HG03520 (cell line): ENCODE measurements around the gene PARG.
"Not testable (repeated sequence)": the region's sequence is repeated elsewhere in the genome, so short reads cannot be mapped to it uniquely, and the experiment has no call there.

Experiments
- ATAC-seq: cut with Tn5 transposase; IDR thresholded peaks from one replicate; pipeline ENCODE4 v1.9.1; 2021; ENCODE audit warnings: mild to moderate bottlenecking, moderate library complexity; ENCODE audit not compliant: unreplicated experiment

Gene PARG

GRCh38 chr10:49908290-49909080, 33.3 kb downstream of the PARG start:
- ATAC-seq: not testable (repeated sequence)

GRCh38 chr10:49903829-49904228, 38.0 kb downstream of the PARG start:
- ATAC-seq: not testable (repeated sequence)

- ATAC-seq: not testable (repeated sequence)
Observed at GRCh38 chr10:49900406-49900805, 41.4 kb downstream of the PARG start.

GRCh38 chr10:49899999-49900398, 41.8 kb downstream of the PARG start:
- ATAC-seq: not testable (repeated sequence)

- not testable (repeated sequence) for ATAC-seq
Observed at GRCh38 chr10:49890025-49890424, 51.8 kb downstream of the PARG start.

- ATAC-seq: not testable (repeated sequence)
Observed at GRCh38 chr10:49884739-49885331, 57.0 kb downstream of the PARG start.

- ATAC-seq: not testable (repeated sequence)
Observed at GRCh38 chr10:49883852-49884251, 58.0 kb downstream of the PARG start.

- not testable (repeated sequence) for ATAC-seq
Observed at GRCh38 chr10:49882327-49882726, 59.5 kb downstream of the PARG start.

- not testable (repeated sequence) for ATAC-seq
Observed at GRCh38 chr10:49872740-49873139, 69.1 kb downstream of the PARG start.

GRCh38 chr10:49871462-49871861, 70.4 kb downstream of the PARG start:
- ATAC-seq: not testable (repeated sequence)

GRCh38 chr10:49859933-49860332, 81.9 kb downstream of the PARG start:
- not testable (repeated sequence) for ATAC-seq

- not testable (repeated sequence) for ATAC-seq
Observed at GRCh38 chr10:49858697-49859382, 83.0 kb downstream of the PARG start.

GRCh38 chr10:49849520-49849919, 92.3 kb downstream of the PARG start:
- ATAC-seq: not testable (repeated sequence)

GRCh38 chr10:49844775-49845595, 96.8 kb downstream of the PARG start:
- ATAC-seq: no peak

- not testable (repeated sequence) for ATAC-seq
Observed at GRCh38 chr10:49842333-49842628, 99.5 kb downstream of the PARG start.

GRCh38 chr10:49841615-49842332, 100.1 kb downstream of the PARG start:
- ATAC-seq: no peak

GRCh38 chr10:49837685-49838084, 104.1 kb downstream of the PARG start:
- no peak for ATAC-seq

- ATAC-seq: no peak
Observed at GRCh38 chr10:49837051-49837478, 104.8 kb downstream of the PARG start.

GRCh38 chr10:49834976-49835375, 106.9 kb downstream of the PARG start:
- no peak for ATAC-seq

- no peak for ATAC-seq
Observed at GRCh38 chr10:49834201-49834600, 107.6 kb downstream of the PARG start.
